ENCODE measurements around the gene DLGAP1.

DLGAP1 gene

GRCh38 chr18:3761266-3761665 lies 693.8 kb downstream of the DLGAP1 start:
- no peak overlapping the region for H3K27ac ChIP-seq (ENCODE audit: insufficient read depth, low read depth, low read length, poor library complexity, severe bottlenecking)
- no peaks in the 10 kb centered on the region for H3K36me3 ChIP-seq (ENCODE audit: control insufficient read depth, insufficient read depth, low read length)
- no peaks in the 10 kb centered on the region for H3K4me1 ChIP-seq (ENCODE audit: control insufficient read depth, insufficient read depth, low read length)
- H3K9me3 ChIP-seq (ENCODE audit: control insufficient read depth, low read length), result no peaks in the 10 kb centered on the region
- no peak overlapping the region for H3K4me3 ChIP-seq (ENCODE audit: insufficient read depth, low read depth, low read length)
- no peaks in the 10 kb centered on the region for H3K27me3 ChIP-seq (ENCODE audit: control insufficient read depth, insufficient read depth, low read length, poor library complexity, severe bottlenecking)
- WGBS, 2 experiments, result 92 to 99% methylated on average over 4 of the region's 4 CpGs

- Histone ChIP-seq H3K36me3 (ENCODE audit: control insufficient read depth, insufficient read depth, low read length) (no peaks in the 10 kb centered on the region), H3K27me3 (ENCODE audit: control insufficient read depth, insufficient read depth, low read length, poor library complexity, severe bottlenecking) (no peaks in the 10 kb centered on the region), H3K9me3 (ENCODE audit: control insufficient read depth, low read length) (no peaks in the 10 kb centered on the region), H3K4me3 (ENCODE audit: insufficient read depth, low read depth, low read length) (no peak overlapping the region), H3K4me1 (ENCODE audit: control insufficient read depth, insufficient read depth, low read length) (no peaks in the 10 kb centered on the region), H3K27ac (ENCODE audit: insufficient read depth, low read depth, low read length, poor library complexity, severe bottlenecking) (no peak overlapping the region)
- WGBS, 2 experiments, result 93 to 96% methylated on average over 6 to 7 of the region's 7 CpGs
Observed at GRCh38 chr18:3760741-3761140, 694.4 kb downstream of the DLGAP1 start.

- Histone ChIP-seq H3K4me3 (ENCODE audit: insufficient read depth, low read depth, low read length) (no peak overlapping the region), H3K27me3 (ENCODE audit: control insufficient read depth, insufficient read depth, low read length, poor library complexity, severe bottlenecking) (no peaks in the 10 kb centered on the region), H3K36me3 (ENCODE audit: control insufficient read depth, insufficient read depth, low read length) (no peaks in the 10 kb centered on the region), H3K9me3 (ENCODE audit: control insufficient read depth, low read length) (no peaks in the 10 kb centered on the region), H3K27ac (ENCODE audit: insufficient read depth, low read depth, low read length, poor library complexity, severe bottlenecking) (no peak overlapping the region), H3K4me1 (ENCODE audit: control insufficient read depth, insufficient read depth, low read length) (no peaks in the 10 kb centered on the region)
- WGBS, 2 experiments, result 92 to 98% methylated on average over 2 of the region's 2 CpGs
Observed at GRCh38 chr18:3759099-3759498, 696.0 kb downstream of the DLGAP1 start.

GRCh38 chr18:3758531-3758930 lies 696.6 kb downstream of the DLGAP1 start:
- H3K36me3 ChIP-seq (ENCODE audit: control insufficient read depth, insufficient read depth, low read length), result no peaks in the 10 kb centered on the region
- 86 to 90% methylated on average over 7 of the region's 7 CpGs for WGBS, 2 experiments

GRCh38 chr18:3757361-3757760 lies 697.7 kb downstream of the DLGAP1 start:
- Histone ChIP-seq H3K4me3 (ENCODE audit: insufficient read depth, low read depth, low read length) (no peak overlapping the region), H3K36me3 (ENCODE audit: control insufficient read depth, insufficient read depth, low read length) (no peaks in the 10 kb centered on the region), H3K27me3 (ENCODE audit: control insufficient read depth, insufficient read depth, low read length, poor library complexity, severe bottlenecking) (no peaks in the 10 kb centered on the region), H3K27ac (ENCODE audit: insufficient read depth, low read depth, low read length, poor library complexity, severe bottlenecking) (no peak overlapping the region), H3K4me1 (ENCODE audit: control insufficient read depth, insufficient read depth, low read length) (no peaks in the 10 kb centered on the region), H3K9me3 (ENCODE audit: control insufficient read depth, low read length) (no peaks in the 10 kb centered on the region)
- WGBS, 2 experiments, result 83% methylated on average over 1 of the region's 3 CpGs; no CpG with 5 or more reads in 1 of the 2 experiments

More at GRCh38 chr18:3758531-3758930, 696.6 kb downstream of the DLGAP1 start:
- H3K9me3 ChIP-seq (ENCODE audit: control insufficient read depth, low read length), result no peaks in the 10 kb centered on the region
- H3K4me3 ChIP-seq (ENCODE audit: insufficient read depth, low read depth, low read length), result no peak overlapping the region
- H3K27me3 ChIP-seq (ENCODE audit: control insufficient read depth, insufficient read depth, low read length, poor library complexity, severe bottlenecking), result no peaks in the 10 kb centered on the region
- no peaks in the 10 kb centered on the region for H3K4me1 ChIP-seq (ENCODE audit: control insufficient read depth, insufficient read depth, low read length)
- H3K27ac ChIP-seq (ENCODE audit: insufficient read depth, low read depth, low read length, poor library complexity, severe bottlenecking), result no peak overlapping the region

GRCh38 chr18:3753106-3753505 lies 702.0 kb downstream of the DLGAP1 start:
- Histone ChIP-seq H3K27me3 (ENCODE audit: control insufficient read depth, insufficient read depth, low read length, poor library complexity, severe bottlenecking) (no peaks in the 10 kb centered on the region), H3K4me3 (ENCODE audit: insufficient read depth, low read depth, low read length) (no peak overlapping the region), H3K36me3 (ENCODE audit: control insufficient read depth, insufficient read depth, low read length) (no peaks in the 10 kb centered on the region), H3K27ac (ENCODE audit: insufficient read depth, low read depth, low read length, poor library complexity, severe bottlenecking) (no peak overlapping the region), H3K4me1 (ENCODE audit: control insufficient read depth, insufficient read depth, low read length) (no peaks in the 10 kb centered on the region), H3K9me3 (ENCODE audit: control insufficient read depth, low read length) (no peaks in the 10 kb centered on the region)
- WGBS, 2 experiments, result 94% methylated on average over 4 of the region's 4 CpGs

- Histone ChIP-seq H3K4me3 (ENCODE audit: insufficient read depth, low read depth, low read length) (no peak overlapping the region), H3K4me1 (ENCODE audit: control insufficient read depth, insufficient read depth, low read length) (no peaks in the 10 kb centered on the region), H3K27me3 (ENCODE audit: control insufficient read depth, insufficient read depth, low read length, poor library complexity, severe bottlenecking) (no peaks in the 10 kb centered on the region), H3K9me3 (ENCODE audit: control insufficient read depth, low read length) (no peaks in the 10 kb centered on the region), H3K27ac (ENCODE audit: insufficient read depth, low read depth, low read length, poor library complexity, severe bottlenecking) (no peak overlapping the region), H3K36me3 (ENCODE audit: control insufficient read depth, insufficient read depth, low read length) (no peaks in the 10 kb centered on the region)
- 94 to 97% methylated on average over 3 of the region's 3 CpGs for WGBS, 2 experiments
Observed at GRCh38 chr18:3748086-3748485, 707.0 kb downstream of the DLGAP1 start.

- H3K9me3 ChIP-seq (ENCODE audit: control insufficient read depth, low read length), result no peaks in the 10 kb centered on the region
- 94% methylated on average over 14 of the region's 14 CpGs for WGBS, 2 experiments
- no peaks in the 10 kb centered on the region for H3K4me1 ChIP-seq (ENCODE audit: control insufficient read depth, insufficient read depth, low read length)
- H3K27ac ChIP-seq (ENCODE audit: insufficient read depth, low read depth, low read length, poor library complexity, severe bottlenecking), result no peak overlapping the region
- no peaks in the 10 kb centered on the region for H3K27me3 ChIP-seq (ENCODE audit: control insufficient read depth, insufficient read depth, low read length, poor library complexity, severe bottlenecking)
- no peaks in the 10 kb centered on the region for H3K36me3 ChIP-seq (ENCODE audit: control insufficient read depth, insufficient read depth, low read length)
- no peak overlapping the region for H3K4me3 ChIP-seq (ENCODE audit: insufficient read depth, low read depth, low read length)
Observed at GRCh38 chr18:3747176-3747973, 707.7 kb downstream of the DLGAP1 start.

- no peak overlapping the region for H3K27ac ChIP-seq (ENCODE audit: insufficient read depth, low read depth, low read length, poor library complexity, severe bottlenecking)
- WGBS, 2 experiments, result 55 to 58% methylated on average over 1 of the region's 1 CpG
- no peaks in the 10 kb centered on the region for H3K27me3 ChIP-seq (ENCODE audit: control insufficient read depth, insufficient read depth, low read length, poor library complexity, severe bottlenecking)
- no peaks in the 10 kb centered on the region for H3K9me3 ChIP-seq (ENCODE audit: control insufficient read depth, low read length)
- H3K36me3 ChIP-seq (ENCODE audit: control insufficient read depth, insufficient read depth, low read length), result no peaks in the 10 kb centered on the region
- no peaks in the 10 kb centered on the region for H3K4me1 ChIP-seq (ENCODE audit: control insufficient read depth, insufficient read depth, low read length)
- no peak overlapping the region for H3K4me3 ChIP-seq (ENCODE audit: insufficient read depth, low read depth, low read length)
Observed at GRCh38 chr18:3742541-3742940, 712.6 kb downstream of the DLGAP1 start.

- WGBS, 2 experiments, result 92 to 96% methylated on average over 1 of the region's 1 CpG
- H3K36me3 ChIP-seq (ENCODE audit: control insufficient read depth, insufficient read depth, low read length), result no peaks in the 10 kb centered on the region
- H3K9me3 ChIP-seq (ENCODE audit: control insufficient read depth, low read length), result no peaks in the 10 kb centered on the region
- no peak overlapping the region for H3K27ac ChIP-seq (ENCODE audit: insufficient read depth, low read depth, low read length, poor library complexity, severe bottlenecking)
- no peaks in the 10 kb centered on the region for H3K27me3 ChIP-seq (ENCODE audit: control insufficient read depth, insufficient read depth, low read length, poor library complexity, severe bottlenecking)
- no peaks in the 10 kb centered on the region for H3K4me1 ChIP-seq (ENCODE audit: control insufficient read depth, insufficient read depth, low read length)
- no peak overlapping the region for H3K4me3 ChIP-seq (ENCODE audit: insufficient read depth, low read depth, low read length)
Observed at GRCh38 chr18:3741333-3741732, 713.8 kb downstream of the DLGAP1 start.
